HCT116 (cell line): ENCODE measurements around the gene SLC16A10. TPM values are rescaled to one million over a fixed set of nuclear protein-coding genes. Genes with fewer than 3 reads are reported as not detected.

Experiments used
- ATAC-seq: fragments of 200-7000 bp; cut with Tn5 transposase; 2 replicates; pipeline ENCODE4 v1.9.1; 2020; ENCODE audit warnings: mild to moderate bottlenecking, moderate library complexity
- BruUV-seq: library from RNA; stranded (reverse); fragments of 400-500 nt; replicated peaks from 2 replicates; lab custom pipeline; 2021; lab: Mats Ljungman, UMichigan
- CTCF ChIA-PET: fragments of 300-600 bp; sonication (Branson Sonifier 250); formaldehyde crosslinking; loops from one replicate; lab custom pipeline; 2021; ENCODE audit warnings: antibody characterized with exemption; lab: Charles Lee
- POLR2A ChIA-PET: fragments of 300-600, 350-600 bp; sonication (Branson Sonifier 250); formaldehyde crosslinking; loops from one replicate; lab custom pipeline; 2021; ENCODE audit warnings: antibody characterized with exemption; lab: Charles Lee
- RAD21 ChIA-PET, 2 experiments: fragments of 300-600 bp; sonication (Branson Sonifier 250); formaldehyde crosslinking; loops; one replicate each; lab custom pipeline; 2023; ENCODE audit warnings: low total read pairs in 2 of 2; ENCODE audit not compliant: uncharacterized antibody in 2 of 2, unreplicated experiment in 2 of 2, low non-redundant PET in 1 of 2; lab: Charles Lee
- DNase-seq: peaks from one replicate; pipeline ENCODE4 v3.0.0-alpha.2; 2010; ENCODE audit warnings: low read depth, low spot score
- H2AFZ ChIP-seq: fragments of 200-600 bp; shearing (Covaris generic), sonication (generic); 2 replicates; pipeline ENCODE4 v1.6.1; 2017; ENCODE audit warnings: low read depth, mixed run types, mixed read lengths, antibody characterized with exemption, low read length; ENCODE audit not compliant: poor library complexity, severe bottlenecking
- H3K27ac ChIP-seq: 2 replicates; pipeline ENCODE4 v1.5.1; 2012; ENCODE audit warnings: low read depth, low read length
- H3K27me3 ChIP-seq: fragments of 200-600 bp; sonication (generic); 2 replicates; pipeline ENCODE4 v1.6.1; 2016; ENCODE audit warnings: mixed run types, low read length, mixed read lengths; ENCODE audit not compliant: insufficient read depth
- H3K36me3 ChIP-seq, 2 experiments: fragments of 200-500 bp in 1 of 2; fragments of 200-600 bp in 1 of 2; sonication (Bioruptor generic) in 1 of 2; sonication (generic) in 1 of 2; 2 replicates each; pipeline versions ENCODE4 v1.5.1 to v1.6.1; 2014 to 2016; ENCODE audit warnings: low read length in 2 of 2, inconsistent platforms in 1 of 2, mixed read lengths in 1 of 2, mixed run types in 1 of 2; ENCODE audit not compliant: insufficient read depth in 2 of 2, control insufficient read depth in 1 of 2
- H3K4me1 ChIP-seq, 2 experiments: fragments of 200-600 bp in 1 of 2; sonication (generic) in 1 of 2; 2 replicates each; pipeline versions ENCODE4 v1.5.1 to v1.6.1; 2012 to 2017; ENCODE audit warnings: low read length in 2 of 2, inconsistent platforms in 1 of 2, mild to moderate bottlenecking in 1 of 2, mixed read lengths in 1 of 2, mixed run types in 1 of 2, moderate library complexity in 1 of 2; ENCODE audit not compliant: insufficient read depth in 2 of 2, control insufficient read depth in 1 of 2
- H3K4me2 ChIP-seq: fragments of 200-600 bp; sonication (generic); 2 replicates; pipeline ENCODE4 v1.6.1; 2017; ENCODE audit warnings: mixed run types, low read length, mixed read lengths
- H3K4me3 ChIP-seq, 2 experiments: fragments of 200-600 bp in 1 of 2; sonication (generic) in 1 of 2; replicated peaks in 1 of 2; 2 replicates each; pipeline ENCODE4 v1.5.1; 2011 to 2016; ENCODE audit warnings: low read length in 2 of 2, control low read depth in 1 of 2, low read depth in 1 of 2, mild to moderate bottlenecking in 1 of 2, mixed read lengths in 1 of 2, mixed run types in 1 of 2
- H3K79me2 ChIP-seq: fragments of 200-600 bp; sonication (generic); 2 replicates; pipeline ENCODE4 v1.6.1; 2017; ENCODE audit warnings: mild to moderate bottlenecking, mixed run types, low read length, moderate library complexity, mixed read lengths; ENCODE audit not compliant: insufficient read depth
- H3K9ac ChIP-seq: fragments of 200-600 bp; sonication (generic); 2 replicates; pipeline ENCODE4 v1.6.1; 2016; ENCODE audit warnings: low read length, mixed read lengths
- H3K9me2 ChIP-seq: fragments of 200-600 bp; sonication (generic), shearing (Covaris generic); 2 replicates; pipeline ENCODE4 v1.6.1; 2017; ENCODE audit warnings: mixed run types, mild to moderate bottlenecking, moderate library complexity; ENCODE audit not compliant: insufficient read depth
- H3K9me3 ChIP-seq, 2 experiments: fragments of 200-500 bp in 1 of 2; fragments of 200-600 bp in 1 of 2; sonication (Bioruptor generic) in 1 of 2; sonication (generic) in 1 of 2; 2 replicates each; pipeline ENCODE4 v1.6.1; 2014 to 2017; ENCODE audit warnings: low read length in 2 of 2, mixed read lengths in 2 of 2, inconsistent platforms in 1 of 2, low read depth in 1 of 2, mild to moderate bottlenecking in 1 of 2, mixed run types in 1 of 2, moderate library complexity in 1 of 2; ENCODE audit not compliant: control insufficient read depth in 1 of 2, insufficient read depth in 1 of 2
- H4K20me1 ChIP-seq: fragments of 200-600 bp; sonication (generic), shearing (Covaris generic); 2 replicates; pipeline ENCODE4 v1.6.1; 2017; ENCODE audit warnings: mixed run types, mild to moderate bottlenecking, moderate library complexity; ENCODE audit not compliant: insufficient read depth
- CBX3 ChIP-seq: IDR thresholded peaks from 2 replicates; pipeline ENCODE4 v1.6.1; 2012; ENCODE audit warnings: low read depth
- CEBPB ChIP-seq: IDR thresholded peaks from 2 replicates; pipeline ENCODE4 v1.6.1; 2012; ENCODE audit warnings: low read depth
- EGR1 ChIP-seq: IDR thresholded peaks from 2 replicates; pipeline ENCODE4 v1.6.1; 2012; ENCODE audit warnings: low read depth
- ELF1 ChIP-seq: IDR thresholded peaks from 2 replicates; pipeline ENCODE4 v1.6.1; 2012; ENCODE audit warnings: low read depth, borderline replicate concordance
- EZH2 ChIP-seq: fragments of 200-600 bp; sonication (generic); IDR thresholded peaks from 2 replicates; pipeline ENCODE4 v1.6.1; 2017; ENCODE audit warnings: antibody characterized with exemption, mixed run types
- EZH2phosphoT487 ChIP-seq: fragments of 200-600 bp; IDR thresholded peaks from 2 replicates; pipeline ENCODE4 v1.6.1; 2018; ENCODE audit warnings: antibody characterized with exemption, borderline replicate concordance
- FOSL1 ChIP-seq: IDR thresholded peaks from 2 replicates; pipeline ENCODE4 v1.6.1; 2012; ENCODE audit warnings: low read depth
- POLR2A ChIP-seq: IDR thresholded peaks from 2 replicates; pipeline ENCODE4 v1.7.0; 2011; ENCODE audit warnings: borderline replicate concordance; ENCODE audit not compliant: insufficient read depth, insufficient read length; ENCODE audit errors: extremely low read depth
- SP1 ChIP-seq: IDR thresholded peaks from 2 replicates; pipeline ENCODE4 v1.6.1; 2012; ENCODE audit warnings: low read depth
- SRF ChIP-seq: IDR thresholded peaks from 2 replicates; pipeline ENCODE4 v1.6.1; 2012; ENCODE audit warnings: low read depth
- TCF7L2 ChIP-seq: IDR thresholded peaks from 2 replicates; pipeline ENCODE4 v1.7.0; 2011; ENCODE audit warnings: borderline replicate concordance, inconsistent platforms; ENCODE audit not compliant: insufficient read depth, insufficient read length; ENCODE audit errors: extremely low read depth
- ZNF274 ChIP-seq: fragments of 200-500 bp; sonication (Bioruptor generic); IDR thresholded peaks from 2 replicates; pipeline ENCODE4 v1.6.1; 2014; ENCODE audit warnings: mild to moderate bottlenecking, low read depth, low read length, inconsistent platforms
- intact Hi-C: fragments of 100-400 bp; cut with micrococcal nuclease; formaldehyde crosslinking; loops from 2 replicates; pipeline ENCODE4 v1.10.0; 2022
- total RNA-seq: library from RNA; stranded (reverse); gene quantifications from one replicate; pipeline ENCODE4 v1.2.1, GENCODE V29; 2021; ENCODE audit not compliant: unreplicated experiment
- TF ChIP-seq, protein P1 (sequence below): IDR thresholded peaks from 2 replicates; pipeline ENCODE4 v1.6.1; 2012
- TF ChIP-seq, protein P2 (sequence below): IDR thresholded peaks from 2 replicates; pipeline ENCODE4 v1.6.1; 2011; ENCODE audit warnings: mild to moderate bottlenecking, low read length, moderate library complexity; ENCODE audit not compliant: insufficient replicate concordance; ENCODE audit errors: extremely low read depth
- TF ChIP-seq, protein P3 (sequence below): IDR thresholded peaks from 2 replicates; pipeline ENCODE4 v1.6.1; 2012
- TF ChIP-seq, protein P4 (sequence below), 3 experiments: fragments of 200-600 bp in 1 of 3; sonication (generic) in 1 of 3; IDR thresholded peaks in 2 of 3; conservative IDR thresholded peaks in 1 of 3; 2 replicates each; pipeline ENCODE4 v1.5.1; 2012 to 2017; ENCODE audit warnings: low read depth in 2 of 3, low read length in 2 of 3, antibody characterized with exemption in 1 of 3, borderline replicate concordance in 1 of 3, control low read depth in 1 of 3, mild to moderate bottlenecking in 1 of 3, mixed read lengths in 1 of 3, mixed run types in 1 of 3, moderate library complexity in 1 of 3; ENCODE audit not compliant: insufficient read depth in 1 of 3

SLC16A10 gene
- total RNA-seq, 1 experiment from 2014 or later = 8.3 TPM

DNA sequence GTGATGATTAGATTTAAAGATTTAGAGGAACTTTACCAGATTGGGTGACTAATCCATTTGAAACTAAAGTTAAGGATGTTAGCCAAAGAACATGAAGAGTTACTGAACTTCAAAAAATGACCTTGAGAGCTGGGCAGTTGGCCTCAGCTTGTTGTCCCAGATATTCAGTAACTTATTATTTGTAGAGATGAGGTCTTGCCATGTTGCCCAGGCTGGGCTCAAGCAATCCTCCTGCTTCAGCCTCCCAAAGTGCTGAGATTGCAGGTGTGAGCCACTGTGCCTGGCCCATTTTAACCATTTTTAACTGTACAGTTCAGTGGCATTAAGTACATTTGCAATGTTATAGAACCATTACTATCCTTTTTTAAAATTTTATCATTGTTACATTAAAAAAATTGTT is 161.5 kb downstream of the SLC16A10 start:
- no peaks in the 10 kb centered on the region for H4K20me1 ChIP-seq
- H3K27ac ChIP-seq = no peak overlapping the region
- no peak overlapping the region for H3K9ac ChIP-seq
- DNase-seq (no peak), ATAC-seq (no peak)
- no peak overlapping the region for H3K4me3 ChIP-seq
- H3K9me3 ChIP-seq = no peaks in the 10 kb centered on the region
- H3K4me1 ChIP-seq = no peaks in the 10 kb centered on the region
- ChIA-PET POLR2A (no interaction called here), RAD21 (no interaction called here), CTCF (no interaction called here)
- BruUV-seq = no TSS peak
- TF ChIP-seq EGR1 (no peak), FOSL1 (no peak), ELF1 (no peak), POLR2A (no peak)
- TF ChIP-seq, protein P1, sequence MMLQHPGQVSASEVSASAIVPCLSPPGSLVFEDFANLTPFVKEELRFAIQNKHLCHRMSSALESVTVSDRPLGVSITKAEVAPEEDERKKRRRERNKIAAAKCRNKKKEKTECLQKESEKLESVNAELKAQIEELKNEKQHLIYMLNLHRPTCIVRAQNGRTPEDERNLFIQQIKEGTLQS = no peak
- H3K4me2 ChIP-seq = no peak overlapping the region
- intact Hi-C loops = no loop called here
- no peaks in the 10 kb centered on the region for H3K9me2 ChIP-seq
- no peak overlapping the region for H2AFZ ChIP-seq
- H3K79me2 ChIP-seq = no peaks in the 10 kb centered on the region
- H3K27me3 ChIP-seq = no peaks in the 10 kb centered on the region
- H3K36me3 ChIP-seq = no peaks in the 10 kb centered on the region

DNA sequence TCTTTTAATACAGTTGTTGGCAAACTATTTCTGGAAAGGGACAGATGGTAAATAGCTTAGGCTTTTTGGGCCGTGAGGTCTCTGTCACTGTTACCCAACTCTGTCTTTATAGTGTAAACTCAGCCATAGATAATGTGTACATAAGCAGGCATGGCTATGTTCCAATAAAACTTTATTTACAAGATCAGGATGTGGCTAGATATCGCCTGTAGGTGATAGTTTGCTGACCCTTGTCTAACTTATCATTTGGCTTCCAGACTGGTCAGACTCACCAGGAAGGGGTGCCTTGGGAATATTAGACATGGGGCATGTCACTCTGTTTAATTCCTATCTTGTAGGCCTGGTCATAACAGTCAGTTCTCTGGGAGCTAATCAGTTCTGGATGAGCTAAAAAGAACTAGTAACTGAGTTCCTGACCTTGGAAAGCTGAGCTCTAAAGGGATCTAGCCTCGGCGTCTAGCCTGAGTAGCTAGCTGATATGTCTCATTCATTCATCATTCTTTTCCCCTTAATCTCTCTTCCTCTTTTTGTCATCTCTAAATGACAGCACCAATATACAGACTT is 163.6 kb downstream of the SLC16A10 start:
- Histone ChIP-seq H3K9me3 (no peaks in the 10 kb centered on the region), H3K9ac (no peak overlapping the region), H3K27me3 (no peaks in the 10 kb centered on the region), H3K4me2 (no peak overlapping the region), H3K27ac (no peak overlapping the region), H3K4me1 (no peaks in the 10 kb centered on the region), H3K79me2 (no peaks in the 10 kb centered on the region), H3K9me2 (no peaks in the 10 kb centered on the region), H2AFZ (no peak overlapping the region), H3K36me3 (no peaks in the 10 kb centered on the region), H4K20me1 (no peaks in the 10 kb centered on the region), H3K4me3 (no peak overlapping the region)
- RAD21 ChIA-PET = no interaction called here
- ATAC-seq (no peak), DNase-seq (no peak)
- no TSS peak for BruUV-seq
- TF ChIP-seq ZNF274 (no peak), CBX3 (no peak), CEBPB (no peak), ELF1 (no peak), SRF (no peak), EGR1 (no peak), TCF7L2 (no peak), SP1 (no peak), EZH2phosphoT487 (no peak), FOSL1 (no peak), EZH2 (no peak)
- TF ChIP-seq, protein P2, sequence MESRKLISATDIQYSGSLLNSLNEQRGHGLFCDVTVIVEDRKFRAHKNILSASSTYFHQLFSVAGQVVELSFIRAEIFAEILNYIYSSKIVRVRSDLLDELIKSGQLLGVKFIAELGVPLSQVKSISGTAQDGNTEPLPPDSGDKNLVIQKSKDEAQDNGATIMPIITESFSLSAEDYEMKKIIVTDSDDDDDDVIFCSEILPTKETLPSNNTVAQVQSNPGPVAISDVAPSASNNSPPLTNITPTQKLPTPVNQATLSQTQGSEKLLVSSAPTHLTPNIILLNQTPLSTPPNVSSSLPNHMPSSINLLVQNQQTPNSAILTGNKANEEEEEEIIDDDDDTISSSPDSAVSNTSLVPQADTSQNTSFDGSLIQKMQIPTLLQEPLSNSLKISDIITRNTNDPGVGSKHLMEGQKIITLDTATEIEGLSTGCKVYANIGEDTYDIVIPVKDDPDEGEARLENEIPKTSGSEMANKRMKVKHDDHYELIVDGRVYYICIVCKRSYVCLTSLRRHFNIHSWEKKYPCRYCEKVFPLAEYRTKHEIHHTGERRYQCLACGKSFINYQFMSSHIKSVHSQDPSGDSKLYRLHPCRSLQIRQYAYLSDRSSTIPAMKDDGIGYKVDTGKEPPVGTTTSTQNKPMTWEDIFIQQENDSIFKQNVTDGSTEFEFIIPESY = no peak
- TF ChIP-seq, protein P3, sequence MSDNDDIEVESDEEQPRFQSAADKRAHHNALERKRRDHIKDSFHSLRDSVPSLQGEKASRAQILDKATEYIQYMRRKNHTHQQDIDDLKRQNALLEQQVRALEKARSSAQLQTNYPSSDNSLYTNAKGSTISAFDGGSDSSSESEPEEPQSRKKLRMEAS = no peak
- TF ChIP-seq, protein P4, sequence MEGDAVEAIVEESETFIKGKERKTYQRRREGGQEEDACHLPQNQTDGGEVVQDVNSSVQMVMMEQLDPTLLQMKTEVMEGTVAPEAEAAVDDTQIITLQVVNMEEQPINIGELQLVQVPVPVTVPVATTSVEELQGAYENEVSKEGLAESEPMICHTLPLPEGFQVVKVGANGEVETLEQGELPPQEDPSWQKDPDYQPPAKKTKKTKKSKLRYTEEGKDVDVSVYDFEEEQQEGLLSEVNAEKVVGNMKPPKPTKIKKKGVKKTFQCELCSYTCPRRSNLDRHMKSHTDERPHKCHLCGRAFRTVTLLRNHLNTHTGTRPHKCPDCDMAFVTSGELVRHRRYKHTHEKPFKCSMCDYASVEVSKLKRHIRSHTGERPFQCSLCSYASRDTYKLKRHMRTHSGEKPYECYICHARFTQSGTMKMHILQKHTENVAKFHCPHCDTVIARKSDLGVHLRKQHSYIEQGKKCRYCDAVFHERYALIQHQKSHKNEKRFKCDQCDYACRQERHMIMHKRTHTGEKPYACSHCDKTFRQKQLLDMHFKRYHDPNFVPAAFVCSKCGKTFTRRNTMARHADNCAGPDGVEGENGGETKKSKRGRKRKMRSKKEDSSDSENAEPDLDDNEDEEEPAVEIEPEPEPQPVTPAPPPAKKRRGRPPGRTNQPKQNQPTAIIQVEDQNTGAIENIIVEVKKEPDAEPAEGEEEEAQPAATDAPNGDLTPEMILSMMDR (IDR thresholded peaks at IDR 0.05 in 2 of 3, conservative IDR thresholded peaks at IDR 0.05 in 1 of 3; ENCODE audit: borderline replicate concordance in 1 of 3, insufficient read depth in 1 of 3, low read depth in 2 of 3, low read length in 2 of 3) = no peak
- TF ChIP-seq, protein P1 = no peak
- POLR2A ChIA-PET = no interaction called here
- intact Hi-C loops = no loop called here
- CTCF ChIA-PET = interaction anchor here (0.8 kb wide), 1 partner anchor 240 kb away, joined by 3 read pairs; no protein-coding TSS in a partner anchor
